ENCODE data around the gene SLC25A52. TPM values are rescaled to one million over a fixed set of nuclear protein-coding genes. Genes with fewer than 3 reads are reported as not detected.
"Not testable (repeated sequence)": the region's sequence is repeated elsewhere in the genome, so short reads cannot be mapped to it uniquely, and the experiment has no call there.

Gene SLC25A52
- total RNA-seq, 1 donor from 2014 or later, result not detected

GRCh38 chr18:31736630-31737029, 24.1 kb downstream of the SLC25A52 start:
- H3K9me3 Mint-ChIP-seq (ENCODE audit: unreplicated experiment), result peaks cover 8% of the 10 kb centered on the region
- no peak overlapping the region for H3K4me2 ChIP-seq (ENCODE audit: low read length)
- DNase-seq (ENCODE audit: low read depth) (no peak), FAIRE-seq (no peak)
- no peak overlapping the region for H3K9ac ChIP-seq (ENCODE audit: low read length)
- H3K4me3 ChIP-seq (ENCODE audit: insufficient read depth, low read depth, low read length), result no peak overlapping the region
- H2AFZ ChIP-seq (ENCODE audit: low read depth, low read length), result no peak overlapping the region
- no peaks in the 10 kb centered on the region for H3K79me2 ChIP-seq (ENCODE audit: insufficient read depth, low read length)
- no peak overlapping the region for H3K4me3 Mint-ChIP-seq (ENCODE audit: unreplicated experiment)
- no peak overlapping the region for H3K27ac ChIP-seq (ENCODE audit: low read depth, low read length)
- no peaks in the 10 kb centered on the region for H3K36me3 Mint-ChIP-seq (ENCODE audit: low read depth, unreplicated experiment)
- H3K27me3 Mint-ChIP-seq (ENCODE audit: low read depth, unreplicated experiment), result no peaks in the 10 kb centered on the region
- H4K20me1 ChIP-seq (ENCODE audit: insufficient read depth, low read length), result no peaks in the 10 kb centered on the region
- no peaks in the 10 kb centered on the region for H3K27me3 ChIP-seq (ENCODE audit: insufficient read depth, low read length)
- no peaks in the 10 kb centered on the region for H3K4me1 ChIP-seq (ENCODE audit: insufficient read depth, low read length)
- no peaks in the 10 kb centered on the region for H3K9me3 ChIP-seq (ENCODE audit: insufficient read depth, low read depth, low read length)
- no peak overlapping the region for H3K27ac Mint-ChIP-seq (ENCODE audit: unreplicated experiment)
- H3K4me1 Mint-ChIP-seq (ENCODE audit: low read depth, unreplicated experiment), result no peaks in the 10 kb centered on the region
- TF ChIP-seq CTCF (IDR thresholded peaks at IDR 0.05; ENCODE audit: insufficient read depth, low read depth, low read length) (no peak), EZH2 (IDR thresholded peaks at IDR 0.05; ENCODE audit: insufficient read depth, low read length) (no peak)
- no peaks in the 10 kb centered on the region for H3K36me3 ChIP-seq (ENCODE audit: insufficient read depth, low read length)

- Histone ChIP-seq H4K20me1 (ENCODE audit: insufficient read depth, low read length) (no peaks in the 10 kb centered on the region), H3K9me3 (ENCODE audit: insufficient read depth, low read depth, low read length) (no peaks in the 10 kb centered on the region), H2AFZ (ENCODE audit: low read depth, low read length) (no peak overlapping the region), H3K4me2 (ENCODE audit: low read length) (no peak overlapping the region), H3K4me3 (ENCODE audit: insufficient read depth, low read depth, low read length) (no peak overlapping the region), H3K27me3 (ENCODE audit: insufficient read depth, low read length) (no peaks in the 10 kb centered on the region), H3K4me1 (ENCODE audit: insufficient read depth, low read length) (no peaks in the 10 kb centered on the region), H3K9ac (ENCODE audit: low read length) (no peak overlapping the region), H3K27ac (ENCODE audit: low read depth, low read length) (no peak overlapping the region), H3K36me3 (ENCODE audit: insufficient read depth, low read length) (no peaks in the 10 kb centered on the region), H3K79me2 (ENCODE audit: insufficient read depth, low read length) (no peaks in the 10 kb centered on the region)
- Mint-ChIP-seq H3K9me3 (ENCODE audit: unreplicated experiment) (peaks cover 2% of the 10 kb centered on the region), H3K4me3 (ENCODE audit: unreplicated experiment) (no peak overlapping the region), H3K27me3 (ENCODE audit: low read depth, unreplicated experiment) (peaks cover 5% of the 10 kb centered on the region), H3K36me3 (ENCODE audit: low read depth, unreplicated experiment) (no peaks in the 10 kb centered on the region), H3K4me1 (ENCODE audit: low read depth, unreplicated experiment) (no peaks in the 10 kb centered on the region), H3K27ac (ENCODE audit: unreplicated experiment) (no peak overlapping the region)
- no peak for FAIRE-seq
- TF ChIP-seq EZH2 (IDR thresholded peaks at IDR 0.05; ENCODE audit: insufficient read depth, low read length) (no peak), CTCF (IDR thresholded peaks at IDR 0.05; ENCODE audit: insufficient read depth, low read depth, low read length) (no peak)
- DNase-seq (ENCODE audit: low read depth), result no peak
Measured at GRCh38 chr18:31731628-31732027, 29.1 kb downstream of the SLC25A52 start.

GRCh38 chr18:31729196-31729595, 31.5 kb downstream of the SLC25A52 start:
- not testable (repeated sequence) for H3K27me3 ChIP-seq (ENCODE audit: insufficient read depth, low read length)

More at GRCh38 chr18:31729196-31729595, 31.5 kb downstream of the SLC25A52 start:
- H3K4me2 ChIP-seq (ENCODE audit: low read length); H3K4me3 ChIP-seq (ENCODE audit: insufficient read depth, low read depth, low read length); H3K27ac ChIP-seq (ENCODE audit: low read depth, low read length); H3K4me1 Mint-ChIP-seq (ENCODE audit: low read depth, unreplicated experiment); H3K4me1 ChIP-seq (ENCODE audit: insufficient read depth, low read length); H3K79me2 ChIP-seq (ENCODE audit: insufficient read depth, low read length); H2AFZ ChIP-seq (ENCODE audit: low read depth, low read length); H3K27ac Mint-ChIP-seq (ENCODE audit: unreplicated experiment); H3K9me3 Mint-ChIP-seq (ENCODE audit: unreplicated experiment); H4K20me1 ChIP-seq (ENCODE audit: insufficient read depth, low read length); H3K36me3 Mint-ChIP-seq (ENCODE audit: low read depth, unreplicated experiment); FAIRE-seq; H3K9me3 ChIP-seq (ENCODE audit: insufficient read depth, low read depth, low read length); DNase-seq (ENCODE audit: low read depth); H3K36me3 ChIP-seq (ENCODE audit: insufficient read depth, low read length); H3K4me3 Mint-ChIP-seq (ENCODE audit: unreplicated experiment); H3K9ac ChIP-seq (ENCODE audit: low read length): not testable (repeated sequence)
- peaks cover 15% of the 10 kb centered on the region for H3K27me3 Mint-ChIP-seq (ENCODE audit: low read depth, unreplicated experiment)
